ENCODE measurements around the gene CARMIL1. TPM values are rescaled to one million over a fixed set of nuclear protein-coding genes. Genes with fewer than 3 reads are reported as not detected.

The CARMIL1 gene
- total RNA-seq, 4 donors from 2014 or later: 6.2 to 17.2 (median 11.5) TPM

GRCh38 chr6:25359191-25359861 lies 80.2 kb downstream of the CARMIL1 start:
- Histone ChIP-seq H3K27ac (peak overlapping the region in 3 of 4 donors; percentile 58 to 75 (median 65)), H3K4me1 (peaks cover 0 to 21% (median 5%) of the 10 kb centered on the region in 3 donors), H3K4me3 (no peak overlapping the region), H3K36me3 (no peaks in the 10 kb centered on the region), H3K9me3 (no peaks in the 10 kb centered on the region), H3K27me3 (no peaks in the 10 kb centered on the region)
- ATAC-seq: peak; percentile 91
- TF ChIP-seq, protein P1, sequence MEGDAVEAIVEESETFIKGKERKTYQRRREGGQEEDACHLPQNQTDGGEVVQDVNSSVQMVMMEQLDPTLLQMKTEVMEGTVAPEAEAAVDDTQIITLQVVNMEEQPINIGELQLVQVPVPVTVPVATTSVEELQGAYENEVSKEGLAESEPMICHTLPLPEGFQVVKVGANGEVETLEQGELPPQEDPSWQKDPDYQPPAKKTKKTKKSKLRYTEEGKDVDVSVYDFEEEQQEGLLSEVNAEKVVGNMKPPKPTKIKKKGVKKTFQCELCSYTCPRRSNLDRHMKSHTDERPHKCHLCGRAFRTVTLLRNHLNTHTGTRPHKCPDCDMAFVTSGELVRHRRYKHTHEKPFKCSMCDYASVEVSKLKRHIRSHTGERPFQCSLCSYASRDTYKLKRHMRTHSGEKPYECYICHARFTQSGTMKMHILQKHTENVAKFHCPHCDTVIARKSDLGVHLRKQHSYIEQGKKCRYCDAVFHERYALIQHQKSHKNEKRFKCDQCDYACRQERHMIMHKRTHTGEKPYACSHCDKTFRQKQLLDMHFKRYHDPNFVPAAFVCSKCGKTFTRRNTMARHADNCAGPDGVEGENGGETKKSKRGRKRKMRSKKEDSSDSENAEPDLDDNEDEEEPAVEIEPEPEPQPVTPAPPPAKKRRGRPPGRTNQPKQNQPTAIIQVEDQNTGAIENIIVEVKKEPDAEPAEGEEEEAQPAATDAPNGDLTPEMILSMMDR (IDR thresholded peaks at IDR 0.05): no peak
- TF ChIP-seq EP300 (IDR thresholded peaks at IDR 0.05) (no peak), POLR2A (IDR thresholded peaks at IDR 0.05) (no peak), POLR2AphosphoS5 (IDR thresholded peaks at IDR 0.05) (peak; percentile 45)
- WGBS, 2 donors (ENCODE audit: low coverage in 1 of 2): 57 to 80% methylated on average over 1 to 6 of the region's 6 CpGs

GRCh38 chr6:25359891-25360290 lies 80.7 kb downstream of the CARMIL1 start:
- Histone ChIP-seq H3K9me3 (no peaks in the 10 kb centered on the region), H3K4me1 (peaks cover 0 to 21% (median 5%) of the 10 kb centered on the region in 3 donors), H3K4me3 (no peak overlapping the region), H3K27me3 (no peaks in the 10 kb centered on the region), H3K36me3 (no peaks in the 10 kb centered on the region), H3K27ac (peak overlapping the region in 3 of 4 donors; percentile 17 to 34 (median 21))
- 33 to 38% methylated on average over 2 of the region's 2 CpGs for WGBS, 2 donors (ENCODE audit: low coverage in 1 of 2)
- ATAC-seq: no peak
- TF ChIP-seq, protein P1 (IDR thresholded peaks at IDR 0.05): no peak
- TF ChIP-seq POLR2AphosphoS5 (IDR thresholded peaks at IDR 0.05): no peak
- TF ChIP-seq POLR2A (IDR thresholded peaks at IDR 0.05): no peak
- no peak for TF ChIP-seq EP300 (IDR thresholded peaks at IDR 0.05)

DNA sequence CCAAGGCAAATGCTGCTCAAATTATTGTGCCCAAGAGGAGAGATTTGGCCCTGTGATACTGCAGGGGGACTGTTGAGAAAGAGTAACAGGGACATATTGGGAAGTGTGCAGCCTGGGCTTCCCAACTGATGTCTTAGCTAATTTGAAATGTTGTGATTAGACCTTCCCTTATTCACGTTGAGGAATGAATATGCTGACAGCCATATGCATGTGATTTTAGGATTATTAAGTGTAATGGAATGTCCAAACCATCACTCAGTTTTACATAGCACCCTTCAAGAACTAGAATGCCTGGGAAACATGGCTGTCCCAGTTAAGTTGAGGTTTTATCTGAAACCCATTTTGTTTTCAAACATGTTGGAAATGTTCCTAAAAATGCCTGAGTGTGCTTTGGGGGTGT lies 81.4 kb downstream of the CARMIL1 start:
- no peaks in the 10 kb centered on the region for H3K36me3 ChIP-seq
- WGBS, 2 donors (ENCODE audit: low coverage in 1 of 2): 11 to 23% methylated on average over 1 of the region's 1 CpG
- no peak for ATAC-seq
- H3K4me3 ChIP-seq: no peak overlapping the region
- H3K27me3 ChIP-seq: no peaks in the 10 kb centered on the region
- TF ChIP-seq EP300 (IDR thresholded peaks at IDR 0.05) (no peak), POLR2AphosphoS5 (IDR thresholded peaks at IDR 0.05) (no peak), POLR2A (IDR thresholded peaks at IDR 0.05) (no peak)
- TF ChIP-seq, protein P1 (IDR thresholded peaks at IDR 0.05): no peak
- H3K4me1 ChIP-seq: peaks cover 0 to 21% (median 5%) of the 10 kb centered on the region in 3 donors
- H3K9me3 ChIP-seq: no peaks in the 10 kb centered on the region
- no peak overlapping the region for H3K27ac ChIP-seq

- no peak for ATAC-seq
- 43 to 51% methylated on average over 2 of the region's 2 CpGs for WGBS, 2 donors (ENCODE audit: low coverage in 1 of 2)
- no peaks in the 10 kb centered on the region for H3K27me3 ChIP-seq
- H3K9me3 ChIP-seq: no peaks in the 10 kb centered on the region
- TF ChIP-seq POLR2A (IDR thresholded peaks at IDR 0.05) (no peak), EP300 (IDR thresholded peaks at IDR 0.05) (no peak), POLR2AphosphoS5 (IDR thresholded peaks at IDR 0.05) (no peak)
- TF ChIP-seq, protein P1 (IDR thresholded peaks at IDR 0.05): no peak
- peaks cover 0 to 31% (median 12%) of the 10 kb centered on the region in 3 donors for H3K4me1 ChIP-seq
- no peaks in the 10 kb centered on the region for H3K36me3 ChIP-seq
- H3K27ac ChIP-seq: no peak overlapping the region
- H3K4me3 ChIP-seq: no peak overlapping the region
Observed at GRCh38 chr6:25363427-25363826, 84.3 kb downstream of the CARMIL1 start.

- Histone ChIP-seq H3K4me3 (no peak overlapping the region), H3K4me1 (peaks cover 0 to 20% (median 8%) of the 10 kb centered on the region in 3 donors), H3K27ac (no peak overlapping the region), H3K27me3 (no peaks in the 10 kb centered on the region), H3K9me3 (no peaks in the 10 kb centered on the region), H3K36me3 (no peaks in the 10 kb centered on the region)
- WGBS, 2 donors (ENCODE audit: low coverage in 1 of 2): 86 to 87% methylated on average over 3 to 4 of the region's 5 CpGs
- ATAC-seq: no peak
- TF ChIP-seq, protein P1 (IDR thresholded peaks at IDR 0.05): no peak
- TF ChIP-seq POLR2AphosphoS5 (IDR thresholded peaks at IDR 0.05): no peak
- TF ChIP-seq POLR2A (IDR thresholded peaks at IDR 0.05): no peak
- no peak for TF ChIP-seq EP300 (IDR thresholded peaks at IDR 0.05)
Observed at GRCh38 chr6:25365154-25365553, 86.0 kb downstream of the CARMIL1 start.
